Measurements from ENCODE around the gene NPHP4.

Gene NPHP4

DNA sequence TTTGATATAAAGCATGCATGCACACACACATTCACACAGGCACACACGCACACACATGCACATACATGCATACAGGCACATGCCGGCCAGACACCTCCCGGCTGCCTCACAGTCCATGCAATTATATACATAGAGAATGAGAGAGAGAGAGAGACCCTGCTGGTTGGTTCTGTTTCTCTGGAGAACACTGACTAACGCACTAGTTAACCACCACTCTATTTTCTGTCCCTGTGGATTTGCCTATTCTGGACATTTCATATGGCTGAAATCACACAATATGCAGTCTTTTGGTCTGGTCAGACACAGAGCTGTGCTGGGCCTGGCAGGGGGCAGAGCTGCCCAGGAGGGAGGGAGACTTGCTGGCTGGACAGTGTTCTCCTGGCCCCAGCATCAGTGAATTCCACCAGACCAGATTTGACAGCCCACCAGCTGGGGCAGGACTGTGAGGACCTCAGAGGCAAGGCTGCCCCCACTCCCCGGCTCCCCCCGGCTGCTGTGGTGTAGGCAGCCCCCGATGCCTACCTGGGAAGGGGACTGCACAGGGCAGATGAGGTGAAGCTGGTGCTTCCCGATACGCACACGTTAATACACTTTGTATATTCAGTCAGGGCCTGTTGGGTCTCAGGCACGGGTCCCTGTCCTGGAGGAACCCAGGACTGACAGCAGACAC is 152.2 kb downstream of the NPHP4 start:
- in situ Hi-C loops (cut with MboI; ENCODE audit: low sequenced_read_pairs): no loop called here

DNA sequence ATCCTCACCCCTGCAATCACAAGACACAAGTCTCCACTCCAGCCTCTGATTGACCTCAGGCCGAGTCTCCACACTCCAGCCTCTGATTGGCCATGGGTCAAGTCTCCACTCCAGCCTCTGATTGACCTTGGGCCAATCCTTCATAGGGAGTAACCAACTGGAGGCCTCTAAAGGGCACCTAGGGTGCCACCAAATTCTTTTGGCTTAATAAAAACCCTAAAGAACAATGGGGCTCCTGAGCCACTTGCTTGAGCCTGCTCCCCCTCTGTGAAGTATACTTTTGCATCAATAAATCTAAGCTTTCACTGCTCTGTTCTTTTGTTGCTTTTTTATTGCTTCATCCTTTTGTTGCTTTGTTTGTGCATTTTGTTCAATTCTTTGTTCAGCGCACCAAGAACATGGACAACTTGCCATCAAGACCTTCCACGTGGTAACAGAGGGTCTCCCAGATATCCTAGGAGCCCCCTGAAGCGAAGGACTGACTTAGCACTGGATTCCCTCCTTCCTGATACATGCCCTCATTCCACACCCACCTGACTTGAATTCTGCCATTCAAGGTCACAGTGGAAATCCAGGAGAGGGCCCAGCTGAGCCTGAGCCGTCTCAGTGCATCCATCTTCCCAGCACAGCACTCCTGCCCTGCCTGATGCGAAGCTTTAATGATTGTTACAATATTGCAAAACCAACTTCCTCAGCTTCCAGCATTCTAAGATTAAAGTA is 152.9 kb downstream of the NPHP4 start:
- in situ Hi-C loops (cut with MboI; ENCODE audit: low sequenced_read_pairs): no loop called here

DNA sequence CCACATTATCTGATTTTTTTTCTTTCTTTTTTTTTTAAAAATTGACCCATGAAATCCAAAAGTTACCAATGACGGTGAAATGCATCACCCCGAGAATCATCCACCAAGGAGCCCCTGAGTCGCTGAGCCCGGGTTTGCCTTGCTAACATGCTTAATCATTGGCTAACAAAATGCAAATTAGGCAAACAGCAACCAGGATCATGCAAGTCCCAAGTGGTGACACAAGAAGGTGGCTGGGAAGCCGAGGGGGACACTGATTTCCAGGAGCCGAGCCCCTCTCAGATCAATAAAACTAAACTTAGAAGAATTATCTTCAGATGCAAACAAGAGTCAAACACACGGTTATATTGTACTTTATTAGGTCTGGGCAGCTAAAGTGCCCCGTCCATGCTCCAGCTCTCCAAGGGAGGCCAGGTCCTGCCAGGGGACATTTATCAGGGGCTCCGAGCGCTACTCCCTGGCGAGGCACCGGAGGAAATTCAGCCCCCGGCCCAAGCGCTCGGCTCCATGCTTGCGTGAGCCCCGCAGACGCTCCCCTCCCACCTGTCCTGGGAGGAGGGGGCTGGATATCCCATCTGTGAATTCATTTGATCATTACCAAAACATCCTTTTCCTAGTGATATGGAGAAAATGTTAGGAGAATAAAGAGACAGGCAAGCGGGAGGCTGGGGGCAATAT is 154.1 kb downstream of the NPHP4 start:
- in situ Hi-C loops (cut with MboI; ENCODE audit: low sequenced_read_pairs): no loop called here

DNA sequence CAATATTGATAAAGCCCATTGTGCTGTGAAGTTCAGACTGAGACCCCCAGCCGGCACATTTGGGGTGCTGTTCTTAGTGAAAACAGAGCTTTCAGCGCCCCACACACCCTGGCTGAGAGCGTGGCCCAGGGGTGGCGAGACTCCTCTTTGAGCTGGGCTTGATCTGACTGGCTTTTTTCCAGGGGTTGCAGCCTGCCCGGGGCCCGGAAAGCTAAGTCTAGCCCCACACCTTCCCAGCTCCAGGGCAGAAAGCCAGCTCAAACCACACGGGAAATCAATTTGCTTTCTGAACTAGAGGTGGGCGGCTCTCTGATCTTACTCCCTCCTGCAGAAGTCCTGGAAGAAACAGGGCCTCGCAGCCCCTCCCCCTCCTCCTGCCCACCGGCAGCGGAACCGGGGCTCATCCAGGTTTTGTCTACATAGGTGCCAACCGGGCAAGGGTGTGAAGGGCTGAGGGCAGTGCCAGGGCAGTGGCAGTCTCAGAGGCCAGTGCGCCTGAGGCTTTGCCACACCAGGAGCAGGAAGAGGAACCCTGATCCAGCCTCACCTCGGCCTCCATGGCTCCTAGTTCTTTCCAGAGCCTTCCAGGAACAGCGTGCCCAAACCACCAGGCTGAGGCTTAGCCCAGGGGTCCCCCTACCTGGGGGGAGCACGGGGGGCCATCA is 155.3 kb downstream of the NPHP4 start:
- in situ Hi-C loops (cut with MboI; ENCODE audit: low sequenced_read_pairs): no loop called here

DNA sequence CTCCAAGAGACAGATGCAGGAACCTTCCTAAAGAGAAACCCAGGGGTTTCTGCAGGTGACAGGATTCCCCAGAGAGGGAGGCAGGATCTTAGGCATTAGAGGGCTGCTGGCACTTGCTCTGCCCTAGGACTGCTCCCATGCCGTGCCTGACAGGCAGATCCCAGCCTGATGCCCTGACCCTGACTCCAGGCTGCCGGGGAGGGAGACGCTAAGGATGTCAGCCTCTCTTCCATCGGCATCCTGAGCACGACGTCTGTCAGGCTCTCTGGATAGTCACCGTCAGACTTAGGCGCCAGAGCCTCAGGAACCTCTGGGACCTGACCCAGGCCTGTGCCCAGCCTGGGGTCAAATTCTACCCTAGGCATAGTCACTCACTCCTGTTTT is 157.1 kb downstream of the NPHP4 start:
- in situ Hi-C loops (cut with MboI; ENCODE audit: low sequenced_read_pairs): no loop called here

DNA sequence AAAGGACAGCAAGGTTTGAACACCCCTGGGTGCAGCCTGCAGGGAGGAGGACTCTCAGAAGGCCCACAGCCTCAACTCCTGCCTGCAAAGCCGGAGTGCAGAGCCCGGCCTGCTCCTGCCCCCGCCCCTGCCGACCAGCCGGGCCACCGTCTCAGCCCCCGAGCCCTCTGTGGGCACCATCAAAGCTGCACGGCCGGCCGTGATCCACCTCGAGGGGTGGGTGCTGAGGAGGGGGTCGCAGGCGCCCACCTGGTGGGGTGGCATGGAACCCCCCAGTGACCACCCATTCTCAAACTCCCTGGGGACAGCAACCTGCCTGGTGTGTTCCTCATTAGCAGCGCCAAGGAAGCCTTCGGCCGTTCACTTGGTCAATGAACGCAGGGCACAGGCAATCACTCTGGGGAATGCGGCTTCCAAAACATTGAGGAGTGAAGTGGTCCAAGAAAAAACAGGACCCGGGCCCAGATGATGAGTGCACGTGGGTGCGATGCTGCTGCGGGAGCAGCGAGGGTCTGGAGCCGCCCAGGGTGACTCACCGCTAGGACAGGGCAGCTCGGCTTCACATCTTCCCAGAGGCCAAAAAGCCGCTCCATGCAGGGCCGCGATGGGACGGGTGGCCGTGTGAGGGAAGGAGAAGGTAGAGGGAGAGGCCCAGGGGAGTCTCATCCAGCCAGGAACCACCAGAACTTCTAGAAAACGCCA is 157.6 kb downstream of the NPHP4 start:
- in situ Hi-C loops (cut with MboI; ENCODE audit: low sequenced_read_pairs): no loop called here

DNA sequence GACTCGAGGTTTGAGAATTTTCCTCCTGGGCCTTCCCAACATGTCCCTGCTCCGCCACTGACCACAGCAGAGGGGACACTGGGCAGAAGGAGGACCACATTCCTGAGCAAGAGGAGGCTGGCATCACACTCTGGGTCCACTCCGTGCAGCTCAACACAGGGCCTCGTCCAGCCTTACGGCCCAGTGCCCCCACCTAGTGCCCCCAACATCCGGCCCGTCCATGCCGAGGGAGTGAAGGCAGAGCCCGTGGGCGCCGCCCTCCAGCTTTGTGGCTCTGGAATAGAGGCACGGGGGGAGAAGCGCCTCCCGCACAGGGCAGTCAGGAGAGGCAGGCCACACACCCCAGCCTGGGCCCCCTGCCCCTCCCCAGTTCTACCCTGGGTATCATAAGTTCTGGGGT is 158.3 kb downstream of the NPHP4 start:
- in situ Hi-C loops (cut with MboI; ENCODE audit: low sequenced_read_pairs): no loop called here

DNA sequence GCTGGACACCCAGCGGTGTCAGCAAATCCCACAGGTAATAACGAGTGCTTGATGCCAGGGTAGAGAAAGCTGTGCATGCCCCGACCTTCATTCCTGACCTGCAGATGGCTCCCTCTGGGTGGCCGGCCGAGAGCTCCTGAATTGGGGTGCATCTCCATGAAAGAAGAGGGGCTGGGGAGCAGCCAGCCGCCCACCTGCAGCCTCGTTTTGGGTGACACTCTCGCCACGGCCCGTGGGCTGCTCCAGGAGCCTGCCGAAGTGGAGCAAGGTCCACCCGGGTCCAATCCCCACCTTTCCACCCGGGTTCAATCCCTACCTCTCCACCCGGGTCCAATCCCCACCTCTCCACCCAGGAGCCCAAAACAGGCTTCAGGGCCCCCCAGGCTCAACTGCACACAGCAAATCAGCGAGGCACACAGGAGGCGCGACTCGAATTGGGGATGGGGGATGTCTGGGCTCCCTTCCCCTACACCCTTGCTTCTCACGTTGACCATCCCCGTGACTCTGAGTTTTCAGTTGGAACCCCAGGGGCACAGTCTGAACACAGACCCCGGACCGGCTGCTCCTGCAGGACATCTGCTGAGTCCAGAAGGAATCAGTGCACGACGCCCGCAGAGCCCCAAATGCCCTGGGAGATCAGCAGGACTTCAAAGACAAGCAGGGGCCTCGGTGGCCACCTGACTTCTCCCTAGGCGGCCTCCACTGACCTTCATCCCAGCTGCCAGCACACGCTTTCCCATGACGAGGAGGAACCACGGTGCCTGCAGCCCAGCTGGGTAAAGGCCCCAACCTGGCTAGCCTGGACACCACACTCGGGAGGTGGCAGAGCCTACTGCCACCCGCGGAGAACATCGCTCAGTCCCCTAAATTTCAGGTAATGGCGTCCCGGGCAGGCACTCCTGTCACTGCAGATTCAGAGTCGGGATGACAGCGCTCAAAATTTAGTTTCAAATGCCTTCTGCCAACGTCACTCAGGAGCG is 159.0 kb downstream of the NPHP4 start:
- in situ Hi-C loops (cut with MboI; ENCODE audit: low sequenced_read_pairs): no loop called here

DNA sequence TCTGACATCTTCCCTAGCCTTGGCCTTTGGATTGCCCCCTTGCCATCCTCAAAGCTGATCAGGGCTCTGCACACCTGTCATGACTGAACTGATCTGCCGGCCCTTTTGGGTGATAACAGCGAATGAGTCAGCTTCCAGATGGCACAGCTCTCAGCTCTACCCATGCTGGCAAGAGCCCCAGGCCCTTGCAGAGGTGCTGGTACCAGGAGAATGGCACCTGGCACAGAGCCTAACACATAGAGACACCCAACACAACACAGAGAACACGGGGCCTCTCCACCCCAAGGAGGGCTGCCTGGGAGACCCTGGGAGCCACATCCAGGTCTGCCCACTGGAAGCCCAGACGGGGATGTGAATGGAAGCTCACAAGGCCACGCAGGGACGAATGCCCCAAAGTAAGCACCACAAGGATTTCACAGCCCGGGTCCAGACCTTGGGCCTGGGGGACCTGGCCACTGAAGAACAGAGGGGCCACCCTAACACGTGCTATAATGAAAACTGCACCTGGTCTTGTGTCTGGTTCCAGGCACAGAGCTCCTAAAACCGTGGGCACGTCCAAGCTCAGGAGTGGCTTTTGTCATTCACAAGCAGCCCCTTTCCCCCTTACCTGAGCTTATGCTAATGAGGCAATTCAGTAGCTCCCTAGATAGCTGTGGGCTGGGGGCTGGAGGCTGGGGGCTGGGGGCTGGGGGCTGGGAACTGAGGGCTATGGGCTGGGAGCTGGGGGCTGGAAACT is 160.5 kb downstream of the NPHP4 start:
- in situ Hi-C loops (cut with MboI; ENCODE audit: low sequenced_read_pairs): no loop called here

DNA sequence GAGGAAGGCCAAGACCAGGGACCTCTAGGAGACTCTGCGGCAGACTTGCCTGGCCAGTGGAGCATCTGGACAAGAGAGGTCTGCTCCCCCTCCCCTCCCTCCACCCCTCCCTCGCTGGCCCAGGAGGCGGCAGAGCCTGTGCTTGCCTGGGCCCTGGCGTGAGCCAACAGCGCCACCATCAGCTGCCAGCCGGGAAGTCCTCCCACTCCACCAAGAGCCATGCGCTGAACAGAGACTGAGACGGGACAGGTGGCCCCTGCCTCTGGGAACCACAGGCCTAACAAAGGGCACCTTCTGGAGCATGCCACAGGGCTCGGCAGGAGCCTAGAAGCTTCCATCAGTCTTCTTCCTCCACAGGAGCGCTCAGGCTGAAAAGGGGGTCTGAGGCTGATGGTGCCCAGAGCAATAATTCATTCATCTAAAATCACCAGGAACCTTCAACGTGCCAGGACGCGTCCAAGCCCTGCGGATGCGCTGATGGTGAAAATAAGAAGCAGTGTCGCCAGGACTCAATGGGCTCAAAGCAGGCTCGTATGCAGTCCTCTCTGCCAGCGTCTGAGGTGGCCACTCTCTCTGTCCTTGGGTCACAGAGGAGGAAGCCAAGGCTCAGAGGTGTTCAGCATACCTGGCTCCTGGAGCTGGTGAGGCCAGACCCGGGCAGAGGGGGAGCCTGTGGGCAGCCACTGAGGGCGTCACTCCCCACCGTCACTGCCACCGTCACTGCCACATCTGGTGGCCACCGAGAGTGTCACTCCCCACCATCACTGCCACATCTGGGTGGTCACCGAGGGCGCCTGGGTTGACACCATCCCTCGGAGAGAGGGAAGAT is 161.2 kb downstream of the NPHP4 start:
- in situ Hi-C loops (cut with MboI; ENCODE audit: low sequenced_read_pairs): no loop called here

DNA sequence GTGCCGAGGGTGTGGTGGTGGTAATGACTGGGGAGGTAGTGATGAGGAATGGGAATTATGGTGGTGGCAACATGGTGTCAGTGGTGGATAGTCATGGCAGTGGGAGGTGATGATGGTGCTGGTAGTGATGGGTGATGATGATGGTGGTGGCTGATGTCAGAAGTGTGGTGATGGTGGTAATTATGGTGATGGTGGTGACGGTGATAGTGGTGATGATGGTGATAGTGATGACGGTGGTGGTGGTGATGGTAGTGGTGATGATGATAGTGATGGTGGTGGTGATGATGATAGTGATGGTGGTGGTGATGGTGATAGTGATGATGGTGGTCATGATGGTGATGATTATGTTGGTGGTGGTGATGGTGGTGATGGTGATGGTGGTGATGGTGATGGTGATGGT is 162.8 kb downstream of the NPHP4 start:
- in situ Hi-C loops (cut with MboI; ENCODE audit: low sequenced_read_pairs): no loop called here

DNA sequence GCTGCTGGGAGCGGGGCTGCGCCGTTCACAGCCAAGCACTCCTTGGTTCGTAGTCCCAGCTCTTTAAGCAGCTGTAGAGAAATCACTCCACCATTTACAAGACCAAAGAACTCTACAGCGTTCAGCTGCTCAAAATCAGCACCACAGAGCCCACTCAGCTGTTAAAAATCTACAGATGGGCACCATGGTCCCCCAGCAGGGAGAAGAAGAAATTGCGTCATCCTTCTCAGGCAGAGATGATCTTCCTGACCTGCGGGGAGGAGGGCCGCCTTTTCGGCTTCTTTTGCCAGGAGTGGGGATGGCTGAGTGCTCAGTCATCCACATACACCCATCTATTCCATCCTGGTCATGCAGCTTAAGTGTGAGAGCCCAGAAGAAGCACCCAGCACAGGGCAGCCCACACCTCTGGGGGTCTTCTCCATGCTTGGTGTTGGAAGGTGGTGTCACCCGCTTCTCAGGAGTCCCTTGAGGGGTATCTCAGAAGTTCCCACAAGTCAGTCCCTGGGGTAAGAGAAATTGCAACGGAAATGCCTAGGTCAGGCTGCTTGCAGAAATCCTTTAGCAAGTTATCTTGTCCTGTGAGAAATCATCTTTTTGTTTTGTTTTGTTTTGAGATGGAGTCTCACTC is 163.8 kb downstream of the NPHP4 start:
- in situ Hi-C loops (cut with MboI; ENCODE audit: low sequenced_read_pairs): no loop called here

DNA sequence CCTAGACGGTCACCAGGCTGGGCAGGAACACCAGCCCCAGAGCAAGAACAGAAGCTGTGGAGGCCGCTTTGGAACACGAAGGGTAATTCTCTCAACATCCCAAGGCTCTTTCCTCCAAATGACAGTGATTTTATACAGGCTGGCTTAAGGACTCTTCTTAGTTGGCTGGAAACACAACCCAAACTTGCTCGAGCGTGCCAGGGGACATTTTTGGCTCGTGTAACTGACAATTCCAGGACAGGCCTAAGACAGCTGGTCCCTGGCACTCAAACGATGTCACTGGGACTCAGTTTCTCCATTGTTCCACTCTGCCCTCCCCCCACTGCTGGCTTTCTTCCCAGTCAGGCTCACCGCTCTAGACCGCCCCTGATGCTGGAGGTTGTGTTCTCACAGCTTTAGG is 164.7 kb downstream of the NPHP4 start:
- in situ Hi-C loops (cut with MboI; ENCODE audit: low sequenced_read_pairs): no loop called here

DNA sequence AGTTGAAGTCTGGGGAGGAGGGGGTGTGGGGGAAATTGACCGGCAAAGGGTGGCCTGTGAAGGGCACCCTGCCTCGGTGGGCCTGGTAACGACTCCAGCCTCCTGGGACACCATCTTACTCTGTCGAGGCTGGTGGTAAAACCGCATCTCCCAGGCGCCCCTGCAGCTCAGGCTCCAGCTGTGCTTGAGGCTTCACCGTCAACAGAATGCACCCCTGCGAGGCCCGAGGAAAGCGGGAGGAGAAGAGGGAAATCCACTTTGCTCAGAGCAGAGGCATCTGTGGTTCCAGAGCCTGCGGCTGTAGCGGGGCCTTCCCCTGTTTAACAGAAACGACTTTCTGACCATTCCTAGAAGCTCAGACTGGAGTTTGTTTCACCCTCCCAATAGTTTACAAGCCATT is 165.6 kb downstream of the NPHP4 start:
- in situ Hi-C loops (cut with MboI; ENCODE audit: low sequenced_read_pairs): no loop called here

DNA sequence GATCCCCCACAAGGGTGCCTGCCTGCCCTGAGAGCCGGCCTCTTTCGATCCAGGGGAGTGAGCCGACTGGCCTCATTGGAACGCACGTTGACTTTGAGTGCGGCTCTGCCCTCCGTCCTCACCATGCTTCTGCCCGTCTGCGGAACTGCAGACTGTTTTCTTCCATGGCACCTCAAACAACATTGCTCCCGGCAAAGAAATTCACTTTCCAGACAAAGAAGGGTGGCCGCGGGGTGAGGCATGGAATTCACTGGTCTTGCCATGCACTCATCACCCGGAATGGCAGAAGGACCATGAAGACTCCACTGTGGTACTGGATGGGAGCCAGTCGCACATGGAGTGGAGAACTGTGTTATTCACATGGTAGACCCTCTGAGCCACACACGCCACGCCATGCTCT is 169.5 kb downstream of the NPHP4 start:
- in situ Hi-C loops (cut with MboI; ENCODE audit: low sequenced_read_pairs): no loop called here

DNA sequence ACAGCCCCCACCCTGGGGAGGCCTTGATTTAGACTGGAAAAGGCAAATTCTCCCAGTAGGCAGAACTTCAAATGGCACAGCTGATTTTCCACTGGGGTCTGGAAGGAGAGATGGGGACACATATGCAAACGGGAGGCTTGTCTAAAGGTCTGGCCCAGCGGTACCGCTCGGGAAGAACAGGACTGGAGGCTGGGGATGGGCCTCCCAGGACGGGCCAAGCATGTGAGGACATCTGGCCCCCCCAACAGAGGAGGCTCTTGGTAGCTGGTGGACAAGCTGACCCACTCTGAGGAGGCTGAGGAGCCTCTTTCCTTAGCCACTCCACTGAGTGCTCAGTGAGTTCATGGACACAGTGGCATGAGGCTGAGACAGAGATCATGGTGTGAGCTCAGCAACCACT is 170.0 kb downstream of the NPHP4 start:
- in situ Hi-C loops (cut with MboI; ENCODE audit: low sequenced_read_pairs): no loop called here

DNA sequence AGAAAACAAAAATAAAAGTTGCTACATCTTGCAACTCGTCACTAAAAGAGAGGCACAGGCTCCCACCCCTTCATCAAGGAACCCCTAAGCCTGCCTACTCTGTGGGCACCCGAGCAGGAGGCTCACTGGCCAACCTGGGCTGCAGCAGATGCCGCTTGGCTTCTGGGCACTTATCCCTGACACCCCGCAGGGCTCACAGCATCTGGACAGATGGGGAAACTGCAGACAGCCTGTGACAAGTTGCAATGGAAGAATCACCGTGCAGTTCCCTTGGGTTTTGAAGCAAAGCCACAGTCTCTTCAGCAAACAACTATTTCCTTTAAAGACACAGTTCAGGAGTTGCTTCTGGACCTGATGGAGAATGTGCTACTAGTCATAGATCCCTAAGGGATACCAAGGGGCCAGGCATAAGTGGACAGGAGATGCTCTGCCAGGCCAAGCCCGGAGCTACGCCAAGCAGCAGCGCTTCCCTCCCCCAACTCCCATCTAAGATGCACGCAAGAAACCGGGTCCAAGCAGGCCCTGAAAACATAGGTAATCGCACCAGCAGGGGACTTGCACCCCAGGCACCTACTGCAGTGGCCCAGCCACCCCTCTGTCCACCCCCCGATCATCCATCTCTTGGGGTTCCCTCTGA is 170.6 kb downstream of the NPHP4 start:
- in situ Hi-C loops (cut with MboI; ENCODE audit: low sequenced_read_pairs): no loop called here
